GM19438 (cell line): ENCODE data around the gene OAF.

Experiments used
- ATAC-seq: cut with Tn5 transposase; IDR thresholded peaks from one replicate; pipeline ENCODE4 v1.9.1; 2021; ENCODE audit warnings: low read depth; ENCODE audit not compliant: unreplicated experiment

The OAF gene

DNA sequence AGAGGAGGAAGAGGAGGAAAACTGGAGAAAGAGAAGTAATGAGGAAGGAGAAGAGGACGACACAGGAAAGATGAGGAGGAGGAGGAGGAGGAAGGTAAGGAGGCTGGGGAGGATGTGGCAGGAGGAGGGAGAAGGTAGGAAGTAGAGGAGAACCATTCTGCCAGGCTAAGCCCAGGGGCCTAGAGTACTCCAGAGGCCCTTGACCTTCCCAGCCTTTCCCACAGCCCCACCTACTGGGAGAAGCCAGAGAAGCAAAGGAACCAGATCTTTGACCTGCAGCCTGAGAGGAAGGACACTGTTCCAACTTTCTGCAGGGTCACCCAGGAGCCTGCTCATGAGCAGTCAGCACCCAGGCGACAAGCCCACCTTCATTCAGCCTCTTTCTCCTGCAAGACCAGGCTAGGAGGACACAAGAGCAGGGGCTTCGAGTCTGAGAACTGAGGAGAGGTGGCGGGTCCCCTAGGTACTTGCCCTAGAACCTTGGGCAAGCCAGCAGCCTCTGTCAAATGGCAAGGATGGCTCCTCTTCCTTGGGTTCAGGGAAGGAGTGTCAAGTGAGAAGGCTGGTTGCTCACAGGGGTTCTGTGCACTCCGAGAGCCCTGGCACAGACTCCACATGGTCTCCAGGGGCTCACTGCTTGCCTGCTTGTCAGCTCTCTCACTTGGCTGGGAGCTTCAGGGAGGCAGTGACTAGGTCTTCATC is 27.9 kb upstream of the OAF start:
- no peak for ATAC-seq

DNA sequence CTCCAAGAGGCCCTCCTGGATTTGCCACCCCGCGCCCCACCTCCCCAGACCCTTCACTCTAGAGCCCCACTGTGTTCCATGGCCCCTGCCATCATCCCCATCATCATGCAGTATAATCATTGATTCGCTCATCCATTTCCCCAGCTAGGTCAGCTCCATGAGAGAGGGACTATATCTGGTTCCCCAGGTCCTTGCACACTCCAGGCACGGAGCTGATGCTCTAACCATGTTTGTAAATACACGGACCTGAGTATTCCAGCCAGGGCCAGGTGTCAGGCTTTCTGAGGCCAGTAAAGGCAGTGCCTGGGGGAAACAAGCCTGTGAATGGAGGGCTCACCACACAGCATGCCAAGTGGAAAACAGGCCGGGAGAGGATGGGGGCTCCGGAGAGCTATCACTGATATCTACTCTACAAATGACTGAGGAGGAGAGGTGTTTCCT is 27.1 kb upstream of the OAF start:
- ATAC-seq, result no peak

DNA sequence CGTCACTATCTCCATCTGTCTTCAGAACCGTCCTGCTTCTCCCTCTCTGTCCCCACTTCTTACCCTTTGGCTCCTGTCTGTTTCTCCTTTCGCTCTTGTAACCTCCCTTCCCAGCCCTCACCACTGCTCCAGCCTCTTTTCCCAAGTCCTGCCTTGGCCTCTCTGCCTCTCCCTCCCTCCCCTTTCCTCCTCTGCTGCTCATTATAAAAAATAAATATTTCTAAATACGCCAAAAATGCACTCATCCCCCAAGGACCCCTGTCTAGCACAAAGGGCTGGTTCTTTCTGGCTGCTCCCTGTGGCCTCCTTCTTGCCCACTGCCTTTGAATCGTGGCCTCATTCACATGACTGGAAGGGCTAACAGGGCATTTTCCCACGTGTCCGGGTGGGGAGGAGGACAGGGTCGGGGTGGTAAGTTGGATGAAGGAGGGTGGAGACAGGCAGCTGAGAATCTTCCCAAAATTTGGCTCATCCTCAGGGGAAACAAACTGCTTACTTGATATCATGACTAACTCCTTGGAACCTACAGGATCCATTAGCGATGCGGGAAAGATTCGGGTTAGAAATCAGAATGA is 26.4 kb upstream of the OAF start:
- ATAC-seq, result no peak

DNA sequence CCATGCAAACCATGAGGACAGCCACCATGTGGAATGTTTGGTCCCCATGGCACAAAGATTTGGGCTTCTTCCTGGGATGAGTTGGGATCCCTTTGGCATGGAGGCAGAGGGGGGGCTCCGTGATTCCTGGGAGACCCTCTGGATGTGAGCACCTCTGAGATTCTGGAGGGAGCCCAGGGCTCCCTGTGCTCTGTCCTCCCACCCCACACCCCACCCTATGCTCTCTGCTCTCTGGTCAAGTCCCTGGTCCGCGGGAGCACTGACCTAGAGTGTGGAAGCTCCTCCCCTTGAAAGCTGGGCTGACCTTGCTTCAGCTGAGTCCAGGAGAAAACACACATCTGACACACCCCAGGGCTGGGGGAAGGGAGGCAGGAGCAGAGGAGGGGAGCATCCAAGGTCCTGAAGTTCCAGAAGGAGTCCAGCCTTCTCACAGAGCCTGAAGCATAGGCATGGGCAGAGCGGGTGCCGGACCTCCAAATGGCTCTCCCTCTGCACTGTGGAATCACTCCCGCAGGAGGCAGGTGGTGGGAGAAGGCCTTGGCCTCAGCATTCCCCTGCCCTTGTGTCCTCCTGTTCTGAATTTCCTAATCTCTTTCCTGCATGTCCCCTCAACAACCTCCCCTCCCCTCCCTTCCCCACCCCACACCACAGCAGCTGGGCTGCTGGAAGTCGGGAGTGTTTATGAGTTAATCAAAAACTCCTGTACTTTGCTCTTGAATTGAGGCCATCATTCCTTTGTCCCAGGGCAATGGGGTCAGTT is 25.7 kb upstream of the OAF start:
- no peak for ATAC-seq

DNA sequence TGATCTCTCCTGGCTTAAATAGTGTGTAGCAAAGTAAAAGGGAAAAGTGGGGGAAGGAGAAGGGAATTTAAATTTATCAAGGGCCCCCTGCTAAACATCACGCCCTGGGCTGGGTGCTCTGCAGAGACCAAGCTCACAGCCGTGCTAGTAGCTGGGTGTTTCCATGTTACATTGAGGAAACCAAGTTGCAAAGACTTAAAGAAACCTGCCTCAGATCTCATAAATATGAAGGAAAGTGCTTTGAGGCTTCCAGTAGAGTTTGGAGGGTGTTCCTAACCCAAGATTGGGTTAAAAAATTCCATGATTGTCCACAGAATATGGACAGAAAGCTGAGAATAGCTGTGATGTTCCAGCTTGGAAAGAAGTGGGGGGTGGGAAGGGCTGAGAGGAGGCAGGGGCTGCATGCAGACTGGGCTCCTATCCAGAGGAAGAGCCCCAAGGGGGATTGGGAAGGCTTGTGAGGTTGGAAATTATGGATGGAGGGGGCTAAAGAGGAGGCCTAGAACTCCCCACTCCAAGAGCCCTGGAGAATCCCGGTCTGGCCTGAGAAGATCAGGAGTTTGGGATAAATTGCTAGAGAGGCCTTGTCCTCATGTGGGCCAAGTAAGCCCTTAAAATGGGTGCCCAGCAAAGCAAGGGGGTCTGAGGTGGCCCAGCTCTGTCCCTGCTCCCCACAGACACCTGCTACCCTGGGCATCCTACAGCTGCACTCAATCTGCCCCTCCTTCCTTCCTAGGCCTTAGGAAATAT is 25.0 kb upstream of the OAF start:
- no peak for ATAC-seq

DNA sequence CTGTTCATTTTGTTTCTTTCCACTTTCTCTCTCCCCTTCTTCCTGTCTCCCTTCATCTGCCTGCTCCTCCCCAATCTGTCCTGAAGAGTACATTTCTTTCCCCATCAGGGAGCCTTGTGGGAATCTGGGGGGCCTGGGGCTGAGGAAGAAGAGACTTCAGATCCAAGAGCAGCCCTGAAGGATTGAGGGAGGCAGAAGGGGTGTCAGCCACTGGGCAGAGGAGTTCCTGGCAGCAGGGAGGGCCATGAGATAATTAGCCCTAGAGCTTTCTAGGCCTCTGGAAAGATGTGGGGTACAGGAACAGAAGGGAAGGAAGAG is 24.4 kb upstream of the OAF start:
- no peak for ATAC-seq

DNA sequence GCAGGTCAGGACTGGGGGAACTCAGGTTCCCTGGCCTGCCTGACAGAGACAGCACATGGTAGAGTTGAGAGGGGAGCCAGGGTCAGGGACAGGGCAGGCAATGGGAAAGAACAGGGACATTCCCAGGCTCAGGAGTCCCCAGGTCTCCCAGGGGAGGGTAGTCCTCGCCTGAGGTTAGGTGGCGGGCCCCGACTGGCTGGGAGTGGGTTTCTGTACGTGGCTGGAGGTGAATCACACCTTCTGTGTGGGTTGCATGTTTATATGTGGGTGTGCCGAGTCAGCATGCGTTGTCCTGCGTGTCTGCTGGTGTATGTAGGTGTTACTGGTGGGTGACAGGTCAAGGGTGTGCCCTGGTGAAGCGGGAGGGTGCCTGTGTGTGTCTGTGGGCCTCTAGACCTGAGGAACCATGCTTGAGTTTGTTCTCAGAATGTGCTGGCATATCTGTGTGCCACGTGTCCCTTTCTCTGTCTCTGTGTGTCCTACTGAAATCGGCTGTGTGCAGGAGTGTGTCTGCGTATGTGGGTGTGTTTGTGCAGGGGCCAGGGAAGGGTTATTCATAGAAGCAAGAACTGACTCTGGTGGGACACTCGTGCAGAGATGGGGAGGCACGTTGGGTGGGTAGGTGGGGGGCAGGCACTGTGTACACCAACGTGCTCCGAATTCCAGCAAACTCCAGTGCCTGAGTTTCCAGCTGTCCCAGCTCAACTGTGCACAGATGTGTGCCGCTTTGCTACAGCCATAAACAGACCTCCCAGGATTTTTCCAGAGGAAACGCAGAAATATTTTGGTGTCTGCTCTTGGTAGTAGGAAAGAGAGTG is 23.8 kb upstream of the OAF start:
- ATAC-seq, result no peak

DNA sequence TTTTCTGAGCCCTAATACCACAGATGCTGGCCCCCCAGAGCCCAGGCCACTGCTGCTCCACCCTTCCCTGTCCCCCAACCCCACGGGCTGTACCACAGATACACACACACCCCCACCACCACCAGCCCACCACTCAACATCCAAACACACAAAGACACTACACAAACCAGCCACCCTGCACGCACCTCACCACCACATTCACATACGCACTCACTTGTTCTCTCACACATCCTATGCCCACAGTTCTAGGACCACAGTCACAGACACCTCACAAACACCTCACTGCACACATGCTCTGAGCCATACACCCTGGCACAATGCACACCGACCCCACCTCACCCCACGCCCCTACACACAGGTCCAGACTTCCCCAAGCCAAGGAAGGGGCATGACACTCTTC is 22.5 kb upstream of the OAF start:
- ATAC-seq, result no peak

DNA sequence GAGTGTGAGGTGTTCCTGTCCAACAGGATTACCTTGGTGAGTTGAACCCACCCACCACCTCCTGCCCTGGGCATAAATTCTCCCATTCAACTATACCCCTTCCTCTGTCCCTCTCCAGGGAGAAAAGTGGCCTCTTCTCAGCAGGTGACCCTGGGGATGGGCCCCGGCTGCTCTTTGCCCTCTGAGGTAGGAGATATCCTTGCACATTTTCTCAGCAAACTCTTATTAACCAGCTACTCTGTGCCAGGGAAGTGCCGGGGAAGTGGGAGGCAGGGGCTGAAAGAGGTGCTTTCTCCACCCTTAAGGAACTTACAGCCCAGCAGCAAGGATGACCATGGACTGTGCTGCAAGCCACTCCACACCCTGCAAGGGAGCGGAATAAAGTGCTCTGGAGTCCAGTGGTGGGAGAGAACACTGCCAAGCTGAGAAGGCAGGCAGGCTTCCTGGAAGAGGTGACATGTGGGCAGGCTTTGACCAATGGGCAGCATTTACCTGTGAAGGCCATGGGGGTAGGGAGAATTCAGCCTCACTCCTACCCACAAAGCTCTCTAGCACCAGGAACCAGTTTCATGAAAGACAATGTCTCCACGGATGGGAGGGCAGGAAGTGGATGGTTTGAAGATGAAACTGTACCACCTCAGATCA is 21.9 kb upstream of the OAF start:
- ATAC-seq, result no peak

DNA sequence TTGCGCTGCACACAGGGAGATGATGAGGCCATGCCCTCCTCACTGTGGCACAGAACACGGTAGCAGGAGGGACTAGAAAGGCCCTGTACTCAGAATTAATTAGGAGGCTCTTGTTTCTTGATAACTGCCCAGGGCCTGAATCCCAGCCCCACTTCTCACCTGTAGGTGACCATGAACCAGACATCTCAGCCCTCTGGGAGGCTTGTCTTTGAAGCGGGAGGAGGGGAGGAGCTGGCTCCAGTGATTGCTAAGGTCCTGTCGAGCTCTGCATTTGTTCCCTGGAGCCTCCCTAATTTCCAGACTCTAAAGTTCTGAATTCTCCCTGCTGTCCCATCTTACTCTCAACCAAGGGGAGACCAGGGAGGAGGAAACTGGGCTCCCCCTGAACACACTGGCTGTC is 19.8 kb upstream of the OAF start:
- ATAC-seq, result no peak

DNA sequence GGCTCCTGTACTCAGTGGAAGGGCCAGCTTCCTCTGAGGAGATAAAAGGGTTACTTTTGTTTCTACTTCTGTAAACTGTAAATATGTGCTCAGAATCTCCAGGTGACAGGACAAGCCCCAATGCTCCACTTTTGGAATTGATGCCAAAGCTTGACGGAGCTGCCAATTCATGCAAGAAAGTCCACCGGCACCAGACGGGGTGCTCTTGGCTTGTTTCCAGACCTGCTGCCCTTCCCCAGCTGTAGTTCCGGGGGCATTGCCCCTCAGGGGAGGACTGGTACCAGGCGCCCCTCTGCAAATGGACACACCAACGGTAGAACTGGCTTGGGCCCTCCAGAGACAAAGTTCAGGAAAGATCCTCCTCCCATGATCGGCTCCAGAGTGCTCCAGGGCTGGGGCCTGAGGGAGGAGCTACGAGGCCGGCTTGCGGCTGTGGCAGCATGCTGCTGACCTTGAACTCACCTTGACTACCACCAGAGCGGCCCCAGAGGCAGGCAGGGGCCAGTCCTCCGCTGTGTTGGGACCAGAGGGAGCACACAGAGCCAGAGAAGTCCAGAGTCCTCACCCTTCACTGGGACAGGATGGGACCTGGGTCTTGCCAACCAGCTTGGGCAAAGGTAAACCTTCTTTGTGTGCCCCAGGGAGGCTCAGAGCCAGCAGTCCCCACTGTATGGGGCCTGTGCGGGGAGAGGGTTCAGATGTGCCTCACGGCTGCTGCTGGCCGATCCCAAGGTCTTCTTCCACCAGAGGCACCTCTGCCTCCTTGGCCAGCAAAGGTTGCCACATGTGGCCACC is 17.8 kb upstream of the OAF start:
- ATAC-seq, result no peak

DNA sequence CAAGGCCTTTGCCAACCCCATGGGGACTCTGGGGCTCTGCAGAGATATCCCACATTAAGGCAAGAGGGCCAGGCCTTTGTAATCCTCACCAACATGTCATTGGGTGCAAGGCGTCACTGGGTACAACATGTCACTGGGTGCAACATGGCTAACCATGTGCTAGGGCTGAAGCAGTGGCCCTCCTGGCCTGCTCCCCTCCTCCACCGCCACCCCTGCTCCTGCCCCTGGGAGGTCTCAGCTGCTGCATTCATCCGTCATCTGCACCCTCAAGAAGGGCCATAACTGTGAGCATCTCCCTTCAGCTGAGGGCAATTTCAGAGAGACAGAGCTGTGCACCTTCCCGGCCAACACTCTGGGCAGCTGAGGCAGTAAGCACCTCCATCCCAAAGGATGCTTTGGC is 16.7 kb upstream of the OAF start:
- no peak for ATAC-seq

DNA sequence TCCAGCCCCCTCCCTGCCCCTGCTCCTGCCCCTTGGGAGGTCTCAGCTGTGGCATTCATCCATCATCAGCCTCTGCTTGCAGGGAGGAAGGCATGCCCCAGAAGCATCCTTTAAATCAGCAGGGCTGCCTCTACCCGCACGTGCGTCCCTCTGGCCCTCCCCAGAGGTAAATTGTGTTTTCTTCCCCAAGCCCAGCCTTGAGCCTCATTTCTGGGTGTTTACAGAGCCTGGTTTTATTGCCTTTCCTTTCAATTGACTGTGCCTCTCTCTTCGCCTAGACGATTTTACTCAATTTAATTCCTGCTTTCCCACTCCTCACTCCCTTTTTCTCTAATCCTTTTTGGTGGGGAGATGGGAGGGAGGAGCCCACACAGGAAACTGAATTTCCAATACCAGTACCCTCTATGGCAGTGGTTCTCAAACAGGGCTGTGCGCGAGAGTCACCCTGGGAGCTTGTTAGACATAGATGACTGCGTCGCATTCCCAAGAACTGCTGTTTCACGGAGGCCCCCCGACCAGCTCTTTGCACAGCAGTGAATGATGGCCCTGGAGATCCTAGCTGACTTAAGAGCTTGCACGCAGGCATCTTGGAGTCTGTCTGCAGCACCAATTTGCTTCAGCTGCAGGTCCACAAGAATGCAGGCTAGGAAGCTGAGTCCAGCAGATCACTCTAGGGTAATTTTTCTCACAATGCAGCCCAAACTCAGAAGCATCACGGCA is 15.1 kb upstream of the OAF start:
- ATAC-seq, result no peak

DNA sequence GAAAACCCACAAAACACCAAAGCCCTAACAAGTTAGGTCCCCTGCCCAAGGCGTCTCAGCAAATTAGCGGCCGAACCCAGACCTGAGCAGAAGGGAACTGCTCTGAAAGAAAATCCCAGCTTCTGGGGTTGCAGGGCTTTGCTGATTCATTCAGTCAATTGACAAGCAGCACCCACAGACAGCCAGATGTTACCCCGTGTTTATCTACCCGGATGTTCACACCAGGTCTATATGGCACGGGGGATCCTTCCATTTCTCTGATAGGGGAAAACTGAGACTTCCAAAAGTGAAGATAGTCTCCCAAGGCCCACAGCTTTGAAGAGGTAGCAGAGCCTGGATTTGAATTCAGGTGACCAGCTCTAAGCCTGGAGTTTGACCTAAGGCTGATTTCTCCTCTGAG is 14.0 kb upstream of the OAF start:
- no peak for ATAC-seq

DNA sequence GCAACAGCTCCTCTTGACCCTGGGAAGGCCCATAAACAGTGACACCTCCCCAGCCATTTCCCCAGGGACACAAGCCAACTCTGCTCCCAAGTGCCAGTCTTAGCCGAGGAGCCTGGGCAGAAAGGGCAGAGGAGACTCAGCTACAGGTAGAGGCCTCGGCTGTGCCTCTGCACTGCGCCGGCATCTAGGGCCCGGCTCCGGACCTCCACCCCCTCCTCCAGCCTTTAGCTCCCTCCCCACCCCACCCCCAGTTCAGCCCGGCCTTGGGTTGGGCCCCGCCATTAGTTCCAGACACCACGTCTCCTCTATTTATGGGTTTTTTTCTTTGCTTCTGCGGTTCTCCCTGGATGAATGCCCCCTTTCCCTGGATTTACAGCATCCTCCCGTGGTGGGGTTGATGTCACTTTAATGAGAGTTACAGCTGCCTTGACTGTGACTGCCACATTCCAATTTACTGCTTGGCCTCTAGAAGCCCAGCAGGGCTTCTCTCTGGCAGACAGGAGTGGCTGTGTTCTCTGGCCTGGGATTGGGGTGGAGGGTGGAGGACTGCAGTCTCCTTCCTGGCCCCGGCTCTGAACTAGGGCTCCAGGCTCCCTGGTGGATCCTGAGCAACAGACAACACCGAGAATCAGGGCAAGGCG is 13.5 kb upstream of the OAF start:
- ATAC-seq, result no peak

DNA sequence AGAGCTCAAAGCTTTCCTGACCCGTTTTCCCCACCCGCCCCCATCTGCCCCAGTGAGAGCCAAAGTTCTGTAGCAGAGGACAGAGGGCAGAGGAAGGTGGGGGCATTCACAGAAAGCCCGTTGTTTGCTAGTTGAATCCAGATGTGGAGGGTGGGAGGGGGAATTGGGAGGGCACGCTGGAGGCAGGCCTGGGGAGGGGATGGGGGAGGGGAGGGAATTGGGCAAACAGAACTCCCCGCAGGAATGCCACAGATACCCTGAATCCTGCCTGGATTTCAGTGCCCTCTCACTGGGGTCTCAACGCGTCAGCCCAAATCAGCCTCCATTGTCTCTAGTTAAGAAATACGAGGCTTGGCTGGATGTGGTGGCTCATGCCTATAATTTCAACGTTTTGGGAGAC is 12.9 kb upstream of the OAF start:
- ATAC-seq, result no peak

DNA sequence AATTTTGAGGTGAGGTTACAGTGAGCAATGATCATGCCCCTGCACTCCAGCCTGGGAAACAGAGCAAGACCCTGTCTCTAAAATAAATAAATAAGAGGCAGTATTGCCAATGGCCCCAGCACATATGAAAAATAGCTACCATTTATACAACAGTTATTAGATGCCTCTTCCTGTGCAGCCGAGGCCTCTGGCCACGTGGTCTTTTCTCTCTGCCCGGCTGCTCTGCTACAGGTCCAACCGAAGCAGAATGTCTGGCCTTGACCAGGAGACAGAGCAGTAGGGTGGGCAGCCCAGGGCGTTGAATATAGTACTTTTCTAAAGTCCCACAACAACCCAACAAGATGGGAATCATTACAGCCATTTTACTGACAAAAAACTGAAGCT is 12.4 kb upstream of the OAF start:
- no peak for ATAC-seq

DNA sequence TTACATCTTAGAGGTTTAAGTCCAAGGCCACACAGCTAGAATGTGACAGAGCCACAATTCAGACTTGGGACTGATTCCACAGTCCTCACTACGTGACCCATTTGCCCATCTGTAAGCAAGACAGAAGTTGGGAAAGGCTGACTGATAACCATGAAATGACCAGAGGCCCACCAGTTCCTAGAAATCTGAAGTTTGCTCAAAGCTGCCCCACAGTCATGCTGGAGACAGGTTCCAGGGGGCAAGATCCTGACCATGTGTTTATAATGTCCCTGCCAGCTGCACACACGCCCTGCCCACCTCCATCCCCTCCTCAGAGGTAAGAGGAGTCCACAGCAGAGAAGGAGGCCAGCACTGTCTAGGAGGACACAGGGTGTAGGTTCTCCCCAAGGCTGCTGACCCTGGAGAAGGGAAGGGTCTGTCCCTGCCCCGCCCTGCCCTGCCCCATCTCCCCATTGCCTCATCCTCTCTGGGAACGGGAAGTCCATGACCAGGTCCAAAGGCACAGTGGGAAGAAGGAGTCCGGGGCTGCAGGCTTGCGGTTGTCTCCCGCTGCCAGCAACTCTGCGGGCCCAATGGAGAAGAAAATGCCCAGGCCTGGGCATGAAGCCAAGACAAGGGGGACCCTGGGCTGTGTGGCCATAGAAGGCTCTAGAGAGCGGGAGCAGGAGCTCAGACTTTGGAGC is 11.9 kb upstream of the OAF start:
- ATAC-seq, result no peak
